ENCODE results near the gene SF1. TPM values are rescaled to one million over a fixed set of nuclear protein-coding genes. Genes with fewer than 3 reads are reported as not detected.

Gene SF1
- total and polyA plus RNA-seq, 2 of the 8 experiments (the other 6 are each of a cell fraction or from before 2014, with no cell fraction given) = 72.7 to 353 TPM

- TF ChIP-seq CHD7 (IDR thresholded peaks at IDR 0.05; ENCODE audit: insufficient replicate concordance, low read length) = no peak
- no peak for TF ChIP-seq RFX5 (IDR thresholded peaks at IDR 0.05; ENCODE audit: borderline replicate concordance, low read depth, low read length)
- no peak for TF ChIP-seq JUND (IDR thresholded peaks at IDR 0.05; ENCODE audit: low read length)
- TF ChIP-seq CBX5 (IDR thresholded peaks at IDR 0.05; ENCODE audit: low read depth, low read length) = no peak
- no peak for TF ChIP-seq SUZ12 (IDR thresholded peaks at IDR 0.05; ENCODE audit: low read length)
- TF ChIP-seq HDAC6 (IDR thresholded peaks at IDR 0.05; ENCODE audit: low read depth, low read length) = no peak
- TF ChIP-seq RBBP5 (IDR thresholded peaks at IDR 0.05; ENCODE audit: borderline replicate concordance, low read depth, low read length) = 0 out of 2 replicates have a peak, but pooled peaks have one; percentile 8
- TF ChIP-seq CTBP2 (IDR thresholded peaks at IDR 0.05; ENCODE audit: borderline replicate concordance, insufficient read depth, insufficient read length, low read length) = no peak
- TF ChIP-seq GABPA (IDR thresholded peaks at IDR 0.05; ENCODE audit: borderline replicate concordance, insufficient read depth, low read length) = no peak
Observed at GRCh38 chr11:64802370-64803157, 24.2 kb upstream of the SF1 start (continued).

Data from H1 (cell line).